Breast epithelium (tissue), 3 donors: ENCODE measurements around the gene DKKL1.

Source experiments
- CTCF ChIP-seq, 3 donors: fragments of 450-650 bp; IDR thresholded peaks; one replicate each; pipeline ENCODE4 v1.5.1; 2016 to 2017; ENCODE audit warnings: antibody characterized with exemption in 3 of 3, mild to moderate bottlenecking in 3 of 3, moderate library complexity in 3 of 3
- POLR2AphosphoS5 ChIP-seq, 3 donors: sonication (generic); formaldehyde crosslinking; IDR thresholded peaks; one replicate each; pipeline ENCODE4 v1.6.1; 2017; ENCODE audit warnings: antibody characterized with exemption in 3 of 3

DNA sequence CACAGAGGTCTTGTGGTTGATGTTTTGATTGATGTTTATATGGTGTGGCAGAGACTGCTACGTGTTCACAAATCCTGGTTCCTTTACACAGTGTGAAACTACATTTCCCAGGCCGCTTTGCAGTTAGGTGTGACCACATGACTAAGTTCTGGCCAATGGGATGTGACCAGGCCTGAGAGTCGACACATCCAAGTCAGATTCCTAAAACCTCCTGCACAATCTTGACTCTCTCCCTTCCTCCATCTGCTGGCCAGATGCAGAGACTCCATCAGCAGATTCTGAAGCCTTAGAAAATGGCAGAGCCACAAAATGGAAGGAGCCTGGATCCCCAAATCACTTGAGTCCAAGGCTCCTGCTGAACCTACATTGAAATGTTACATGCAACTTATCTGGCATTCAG lies 15.8 kb upstream of the DKKL1 start:
- TF ChIP-seq POLR2AphosphoS5 (IDR thresholded peaks at IDR 0.05) (no peak), CTCF (IDR thresholded peaks at IDR 0.05) (no peak)
